OCI-LY7 (cell line): ENCODE data around the gene ARMC5.

Source experiments
- CTCF ChIP-seq: fragments of 200-600 bp; sonication (generic); conservative IDR thresholded peaks from 2 replicates; pipeline ENCODE4 v1.5.1; 2014; ENCODE audit warnings: mild to moderate bottlenecking, antibody characterized with exemption, low read length, moderate library complexity, mixed read lengths
- EZH2phosphoT487 ChIP-seq: fragments of 200-600 bp; sonication (generic); IDR thresholded peaks from 2 replicates; pipeline ENCODE4 v1.6.1; 2018; ENCODE audit warnings: low read depth, borderline replicate concordance, mild to moderate bottlenecking, mixed run types, antibody characterized with exemption, low read length, moderate library complexity, mixed read lengths

GRCh38 chr16:31452631-31453106 is 6.6 kb upstream of the ARMC5 start:
- TF ChIP-seq CTCF, result no peak
- TF ChIP-seq EZH2phosphoT487, result no peak
